NCI-H82 (cell line): ENCODE results near the gene KCTD7.
"Not testable (repeated sequence)": the region's sequence is repeated elsewhere in the genome, so short reads cannot be mapped to it uniquely, and the experiment has no call there.

ENCODE experiments used
- DNase-seq: peaks from one replicate; lab custom pipeline; 2025; lab: John Stamatoyannopoulos, UW

KCTD7 gene

GRCh38 chr7:66628361-66629221 lies at the start of gene KCTD7:
Gene KCTD7, plus strand, starts transcription at chr7:66628881. Its CDS starts 184 bp downstream, at chr7:66629065.
- DNase-seq = peak; percentile 97

- not testable (repeated sequence) for DNase-seq
These were observed 48.3 kb upstream of the KCTD7 start for GRCh38 chr7:66580380-66580779.

DNA sequence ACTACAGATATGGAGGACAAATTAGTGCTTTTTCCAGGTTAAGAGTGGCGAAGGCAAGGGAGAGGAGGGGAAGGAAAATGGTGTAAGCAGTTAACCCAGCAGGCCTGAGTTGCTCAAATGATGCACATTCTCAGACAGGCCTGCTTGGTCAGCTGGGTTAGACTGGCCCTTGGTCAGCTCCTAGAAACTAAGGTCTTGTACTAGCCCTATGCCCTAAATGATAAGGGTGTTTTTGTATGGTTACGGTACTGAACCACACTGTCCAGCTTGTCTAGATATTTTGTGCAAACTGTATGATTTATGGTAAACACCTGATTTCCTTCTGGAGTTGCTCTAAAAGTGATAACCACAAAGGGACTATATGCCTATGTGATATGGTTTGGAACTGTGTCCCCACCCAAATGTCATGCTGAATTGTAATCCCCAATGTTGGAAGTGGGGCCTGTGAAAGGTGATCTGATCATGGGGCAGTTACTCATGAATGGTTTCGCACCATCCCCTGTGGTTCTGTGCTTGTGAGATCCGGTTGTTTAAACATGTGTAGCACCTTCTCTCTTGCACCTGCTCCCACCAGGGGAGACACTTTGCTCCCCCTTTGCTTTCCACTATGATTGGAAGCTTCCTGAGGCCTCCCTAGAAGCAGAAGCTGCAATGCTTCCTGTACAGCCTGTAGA lies 45.7 kb upstream of the KCTD7 start:
- DNase-seq = not testable (repeated sequence)

- DNase-seq = no peak
These were observed 45.1 kb upstream of the KCTD7 start for GRCh38 chr7:66583490-66584110.

DNA sequence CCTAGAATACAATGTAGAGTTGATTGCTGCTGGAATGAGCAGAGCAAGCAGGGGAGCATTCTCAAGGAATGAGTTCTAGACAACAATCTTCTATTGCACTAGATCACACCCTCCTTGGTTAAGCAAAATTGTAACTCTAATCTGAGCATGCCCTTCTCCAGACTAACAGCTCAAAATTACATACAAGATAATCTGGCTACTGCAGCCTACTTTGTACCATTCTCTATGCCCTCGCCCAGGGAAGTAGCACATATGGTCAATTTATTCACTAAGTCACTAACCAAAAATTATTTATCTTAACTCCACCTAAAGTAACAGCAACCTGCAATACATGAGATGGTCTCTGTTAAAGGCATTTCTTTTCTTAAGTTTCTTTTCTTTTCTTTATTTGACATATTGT lies 42.5 kb upstream of the KCTD7 start:
- no peak for DNase-seq

DNA sequence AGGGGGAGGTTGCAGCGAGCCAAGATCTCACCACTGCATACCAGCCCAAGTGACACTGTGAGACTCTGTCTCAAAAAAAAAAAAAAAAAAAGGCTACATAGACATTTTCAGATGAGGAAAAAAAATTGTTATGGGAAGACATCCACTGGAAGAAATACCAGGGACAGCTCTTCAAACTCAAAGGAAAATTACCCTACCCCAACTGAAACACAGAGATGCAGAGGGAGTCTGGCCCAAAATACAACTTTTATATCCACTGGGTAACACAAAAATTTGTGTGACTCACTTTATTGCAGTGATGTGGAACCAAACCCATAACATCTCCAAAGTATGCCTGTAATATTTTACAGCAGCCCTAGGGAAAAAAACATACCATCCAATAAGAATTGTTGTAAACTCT lies 40.5 kb upstream of the KCTD7 start:
- DNase-seq = not testable (repeated sequence)

- not testable (repeated sequence) for DNase-seq
These were observed 39.7 kb upstream of the KCTD7 start for GRCh38 chr7:66588856-66589570.

GRCh38 chr7:66590302-66591057 lies 38.2 kb upstream of the KCTD7 start:
- DNase-seq = not testable (repeated sequence)

- DNase-seq = peak; percentile 54
These were observed 37.5 kb upstream of the KCTD7 start for GRCh38 chr7:66591058-66591798.

DNA sequence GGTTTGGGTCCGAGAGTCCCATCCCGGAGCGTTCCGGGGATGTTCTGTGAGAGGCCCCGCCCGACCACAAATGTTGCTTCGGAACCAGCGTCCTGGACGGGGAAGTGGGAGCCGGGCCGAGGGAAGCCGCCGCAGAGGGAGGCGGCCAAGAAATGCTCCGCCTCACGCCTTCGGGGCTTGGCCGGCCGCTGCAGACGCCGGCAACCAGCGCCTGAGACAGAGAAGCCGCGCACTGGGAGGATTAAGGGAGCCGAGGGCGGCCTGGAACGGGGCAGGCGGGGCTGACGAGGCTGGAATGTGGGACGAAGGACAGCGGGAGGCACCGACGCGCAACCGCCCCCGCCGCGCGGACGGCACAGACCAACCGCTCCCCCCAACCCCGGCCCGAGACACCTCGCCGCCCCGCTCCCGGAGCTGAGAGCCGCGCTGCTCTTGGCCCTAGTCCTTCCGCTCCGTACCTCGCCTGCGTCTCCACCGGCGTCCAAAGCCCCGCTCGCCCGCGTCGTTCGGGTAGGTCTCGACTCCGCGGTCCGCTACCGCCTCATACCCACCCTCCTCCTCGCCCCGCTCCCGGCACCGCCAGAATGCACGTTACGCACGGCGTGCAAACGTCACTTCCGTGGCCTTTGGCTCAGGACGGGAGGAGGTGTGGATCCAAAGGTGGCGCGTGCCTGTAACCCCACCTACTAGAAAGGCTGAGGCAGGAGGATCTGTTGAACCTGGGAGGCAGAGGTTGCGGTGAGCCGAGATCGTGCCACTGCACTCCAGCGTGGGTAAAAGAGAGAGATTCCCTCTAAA lies 36.7 kb upstream of the KCTD7 start:
- peak; percentile 94 for DNase-seq

GRCh38 chr7:66592597-66593146 lies 36.0 kb upstream of the KCTD7 start:
- not testable (repeated sequence) for DNase-seq

DNA sequence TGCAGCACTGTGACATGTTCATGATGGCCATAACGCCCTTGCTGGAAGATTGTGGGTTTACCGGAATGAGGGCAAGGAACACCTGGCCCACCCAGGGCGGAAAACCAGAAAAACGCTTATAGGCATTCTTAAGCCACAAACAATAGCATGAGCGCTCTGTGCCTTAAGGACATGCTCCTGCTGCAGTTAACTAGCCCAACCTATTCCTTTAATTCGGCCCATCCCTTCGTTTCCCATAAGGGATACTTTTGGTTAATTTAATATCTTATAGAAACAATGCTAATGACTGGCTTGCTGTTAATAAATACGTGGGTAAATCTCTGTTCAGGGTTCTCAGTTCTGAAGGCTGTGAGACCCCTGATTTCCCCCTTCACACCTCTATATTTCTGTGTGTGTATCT lies 34.6 kb upstream of the KCTD7 start:
- DNase-seq = not testable (repeated sequence)

GRCh38 chr7:66597461-66597860 lies 31.2 kb upstream of the KCTD7 start:
- DNase-seq = no peak

DNA sequence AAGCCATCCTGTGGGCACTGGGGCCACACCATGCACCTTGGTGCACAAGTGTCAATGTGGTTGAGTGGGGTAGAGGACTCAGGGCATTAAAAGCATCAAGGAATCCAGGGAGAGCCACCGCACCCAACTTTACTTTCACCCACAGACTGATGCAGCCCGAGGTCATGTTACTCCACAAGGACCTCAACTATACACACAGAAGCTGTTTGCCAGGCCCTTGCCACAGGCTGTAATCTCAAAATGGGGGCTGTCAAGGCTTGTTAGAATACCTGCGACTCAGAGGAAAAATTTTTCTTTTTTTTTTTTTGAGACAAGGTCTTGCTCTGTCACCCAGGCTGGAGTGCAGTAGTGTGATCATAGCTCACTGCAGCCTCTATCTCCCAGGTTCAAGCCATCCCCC lies 26.5 kb upstream of the KCTD7 start:
- DNase-seq = no peak

- DNase-seq = no peak
These were observed 24.5 kb upstream of the KCTD7 start for GRCh38 chr7:66604198-66604597.

- not testable (repeated sequence) for DNase-seq
These were observed 22.0 kb upstream of the KCTD7 start for GRCh38 chr7:66606540-66607291.

DNA sequence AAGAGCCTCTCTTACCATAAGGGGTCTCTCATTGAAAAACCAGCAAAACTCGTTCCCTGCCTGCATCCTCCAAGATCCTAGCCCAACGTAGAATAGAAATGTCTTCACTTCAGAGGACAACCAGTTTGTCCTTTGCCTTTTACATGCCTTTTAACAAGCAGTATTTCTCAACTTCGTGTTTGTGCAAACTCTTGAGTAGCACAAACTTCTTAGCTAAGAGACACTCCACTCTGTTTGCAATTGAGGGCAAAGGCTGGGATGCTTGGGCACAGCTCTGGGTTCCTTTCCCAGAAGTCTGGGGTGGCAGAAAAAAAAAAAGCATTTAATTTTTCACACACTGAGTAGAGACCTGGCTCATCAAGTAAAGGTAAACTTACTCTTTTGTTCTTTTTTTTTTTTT lies 19.5 kb upstream of the KCTD7 start:
- DNase-seq = no peak

- DNase-seq = not testable (repeated sequence)
These were observed 14.1 kb upstream of the KCTD7 start for GRCh38 chr7:66614596-66614995.

- no peak for DNase-seq
These were observed 13.0 kb upstream of the KCTD7 start for GRCh38 chr7:66615699-66616098.
